ENCODE results near the gene SUPT4H1. TPM values are rescaled to one million over a fixed set of nuclear protein-coding genes. Genes with fewer than 3 reads are reported as not detected.

SUPT4H1 gene
- total and polyA plus RNA-seq, 9 of the 15 experiments (the other 6 are each of a cell fraction or from before 2014, with no cell fraction given): 62.1 to 320 (median 117) TPM

DNA sequence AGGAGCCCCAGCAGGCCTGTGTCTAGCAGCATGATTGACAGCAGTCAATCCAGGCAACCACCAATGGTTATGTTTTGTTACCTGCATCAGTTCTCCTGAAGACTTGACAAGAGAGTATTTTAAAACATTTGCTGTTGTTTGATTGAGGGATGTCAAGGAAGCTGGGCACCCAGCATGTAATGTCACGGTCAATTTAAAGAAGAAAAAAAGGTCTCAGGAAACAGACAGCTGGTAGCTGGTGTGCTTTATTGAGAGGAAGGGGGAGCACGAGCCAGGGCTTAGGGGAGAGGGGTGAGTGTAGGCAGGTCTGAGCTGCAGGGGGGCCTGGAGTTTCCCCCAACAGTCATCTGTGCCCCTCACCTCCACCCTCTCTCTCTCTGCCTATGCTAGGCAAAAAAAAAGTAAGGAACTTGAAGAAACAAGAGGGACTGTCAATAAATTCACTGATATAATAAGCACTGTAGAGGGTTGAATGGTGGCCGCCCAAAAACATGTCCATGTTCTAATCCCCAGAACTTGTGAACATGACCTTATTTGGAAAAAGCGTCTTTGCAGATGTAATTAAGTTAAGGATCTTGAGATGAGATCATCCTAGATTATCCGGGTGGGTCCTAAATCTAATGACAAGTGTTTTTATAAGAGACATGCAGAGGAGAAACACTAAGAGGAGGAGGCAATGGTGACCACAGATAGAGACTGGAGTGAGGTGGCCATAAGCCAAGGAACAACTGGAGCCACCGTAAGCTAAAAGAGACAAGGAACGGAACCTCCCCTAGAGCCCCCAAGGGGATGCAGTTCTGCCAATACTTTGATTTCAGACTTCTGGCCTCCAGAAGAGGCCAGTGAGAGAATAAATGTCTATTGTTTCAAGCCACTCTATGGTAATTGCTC, 37.9 kb downstream of the SUPT4H1 start:
- intact Hi-C loops (cut with micrococcal nuclease): no loop called here
- Histone ChIP-seq H3K9ac (ENCODE audit: insufficient read depth in 1 of 2, low read depth in 2 of 2, low read length in 2 of 2) (no peak overlapping the region), H3K9me3 (replicated peaks; ENCODE audit: control insufficient read depth, insufficient read depth, low read depth, low read length) (no peaks in the 10 kb centered on the region), H3K4me1 (replicated peaks in 1 of 2; ENCODE audit: control insufficient read depth in 2 of 2, insufficient read depth in 2 of 2, low read length in 2 of 2) (peaks cover 0 to 20% of the 10 kb centered on the region in 2 experiments; a peak in 1 of 5 replicates), H3K36me3 (ENCODE audit: control insufficient read depth, insufficient read depth, low read length) (no peaks in the 10 kb centered on the region), H3K79me2 (ENCODE audit: control insufficient read depth, insufficient read depth, low read length) (no peaks in the 10 kb centered on the region), H4K20me1 (replicated peaks; ENCODE audit: control insufficient read depth, insufficient read depth, low read length) (no peaks in the 10 kb centered on the region), H3K4me2 (ENCODE audit: insufficient read depth, low read length) (no peak overlapping the region), H3K4me3 (no peak overlapping the region), H3K27me3 (ENCODE audit: control insufficient read depth in 2 of 2, insufficient read depth in 2 of 2, low read length in 2 of 2) (no peaks in the 10 kb centered on the region), H3K27ac (ENCODE audit: extremely low read depth, low read depth, low read length) (no peak overlapping the region), H2AFZ (ENCODE audit: low read depth, low read length) (no peak overlapping the region), H3K9me1 (ENCODE audit: control insufficient read depth, insufficient read depth, low read length) (no peaks in the 10 kb centered on the region)
- 38% methylated on average over 7 of the region's 7 CpGs for WGBS (ENCODE audit: insufficient coverage, low coverage, missing lambda C conversion rate)
- no peak for ATAC-seq
- ChIA-PET POLR2A (interaction anchor here (0.9 to 4.3 kb wide), 4 partner anchors 12 to 39 kb away, joined by 3 to 42 read pairs (median 11); partner anchors contain the start of gene TSPOAP1), CTCF (ENCODE audit: low intra/inter-chr PET ratio) (interaction anchor here (0.6 to 0.8 kb wide), 2 partner anchors 132 to 133 kb away, joined by 3 to 5 read pairs; no protein-coding TSS in a partner anchor)
- FAIRE-seq: peak; percentile 19
- BruUV-seq (replicated peaks): no TSS peak
- DNase-seq (ENCODE audit: extremely low read depth in 1 of 4, low spot score in 3 of 4): no peak
- in situ Hi-C loops (cut with MboI): loop anchor here (5.0 kb wide), 1 partner anchor 133 kb away; no protein-coding TSS in a partner anchor
- TF ChIP-seq ZNF282 (CRISPR knock-in tag; IDR thresholded peaks at IDR 0.05) (no peak), SRF (CRISPR knock-in tag; IDR thresholded peaks at IDR 0.05) (0 out of 4 replicates have a peak, but pooled peaks of 1 of the 2 experiments have one; percentile 15), HDGF (IDR thresholded peaks at IDR 0.05) (no peak), ZNF699 (CRISPR knock-in tag; IDR thresholded peaks at IDR 0.05; ENCODE audit: insufficient replicate concordance) (no peak), TAF15 (IDR thresholded peaks at IDR 0.05; ENCODE audit: low read depth, low read length) (no peak), ESRRB (CRISPR knock-in tag; IDR thresholded peaks at IDR 0.05; ENCODE audit: borderline replicate concordance) (no peak), SMARCB1 (IDR thresholded peaks at IDR 0.05; ENCODE audit: insufficient read length, low read depth) (no peak), POLR2B (IDR thresholded peaks at IDR 0.05; ENCODE audit: low read depth, partially characterized antibody) (no peak), MAFK (IDR thresholded peaks at IDR 0.05; ENCODE audit: low read length) (no peak), RB1 (IDR thresholded peaks at IDR 0.05; ENCODE audit: low read depth) (no peak), ZNF133 (CRISPR knock-in tag; IDR thresholded peaks at IDR 0.05) (no peak), PML (IDR thresholded peaks at IDR 0.05; ENCODE audit: low read length) (no peak), ZC3H8 (IDR thresholded peaks at IDR 0.05) (no peak), MEIS2 (IDR thresholded peaks at IDR 0.05; ENCODE audit: partially characterized antibody) (peak; percentile 30), TBP (optimal IDR thresholded peaks at IDR 0.05; ENCODE audit: low read depth, low read length) (peak; percentile 19), DDX20 (tag; IDR thresholded peaks at IDR 0.05; ENCODE audit: low read depth) (no peak), DIDO1 (tag; IDR thresholded peaks at IDR 0.05; ENCODE audit: low read depth) (no peak)
- TF ChIP-seq, protein P1, sequence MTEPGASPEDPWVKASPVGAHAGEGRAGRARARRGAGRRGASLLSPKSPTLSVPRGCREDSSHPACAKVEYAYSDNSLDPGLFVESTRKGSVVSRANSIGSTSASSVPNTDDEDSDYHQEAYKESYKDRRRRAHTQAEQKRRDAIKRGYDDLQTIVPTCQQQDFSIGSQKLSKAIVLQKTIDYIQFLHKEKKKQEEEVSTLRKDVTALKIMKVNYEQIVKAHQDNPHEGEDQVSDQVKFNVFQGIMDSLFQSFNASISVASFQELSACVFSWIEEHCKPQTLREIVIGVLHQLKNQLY (CRISPR knock-in tag; conservative IDR thresholded peaks at IDR 0.05): no peak
- TF ChIP-seq, protein P2, sequence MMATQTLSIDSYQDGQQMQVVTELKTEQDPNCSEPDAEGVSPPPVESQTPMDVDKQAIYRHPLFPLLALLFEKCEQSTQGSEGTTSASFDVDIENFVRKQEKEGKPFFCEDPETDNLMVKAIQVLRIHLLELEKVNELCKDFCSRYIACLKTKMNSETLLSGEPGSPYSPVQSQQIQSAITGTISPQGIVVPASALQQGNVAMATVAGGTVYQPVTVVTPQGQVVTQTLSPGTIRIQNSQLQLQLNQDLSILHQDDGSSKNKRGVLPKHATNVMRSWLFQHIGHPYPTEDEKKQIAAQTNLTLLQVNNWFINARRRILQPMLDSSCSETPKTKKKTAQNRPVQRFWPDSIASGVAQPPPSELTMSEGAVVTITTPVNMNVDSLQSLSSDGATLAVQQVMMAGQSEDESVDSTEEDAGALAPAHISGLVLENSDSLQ (IDR thresholded peaks at IDR 0.05): peak; percentile 76
- TF ChIP-seq, protein P3, sequence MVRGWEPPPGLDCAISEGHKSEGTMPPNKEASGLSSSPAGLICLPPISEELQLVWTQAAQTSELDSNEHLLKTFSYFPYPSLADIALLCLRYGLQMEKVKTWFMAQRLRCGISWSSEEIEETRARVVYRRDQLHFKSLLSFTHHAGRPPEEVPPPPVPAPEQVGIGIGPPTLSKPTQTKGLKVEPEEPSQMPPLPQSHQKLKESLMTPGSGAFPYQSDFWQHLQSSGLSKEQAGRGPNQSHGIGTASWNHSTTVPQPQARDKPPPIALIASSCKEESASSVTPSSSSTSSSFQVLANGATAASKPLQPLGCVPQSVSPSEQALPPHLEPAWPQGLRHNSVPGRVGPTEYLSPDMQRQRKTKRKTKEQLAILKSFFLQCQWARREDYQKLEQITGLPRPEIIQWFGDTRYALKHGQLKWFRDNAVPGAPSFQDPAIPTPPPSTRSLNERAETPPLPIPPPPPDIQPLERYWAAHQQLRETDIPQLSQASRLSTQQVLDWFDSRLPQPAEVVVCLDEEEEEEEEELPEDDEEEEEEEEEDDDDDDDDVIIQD (CRISPR knock-in tag; IDR thresholded peaks at IDR 0.05): no peak
